HTERT RPE-1 (cell line): ENCODE data around the gene LPIN2.
"Not testable (repeated sequence)": the region's sequence is repeated elsewhere in the genome, so short reads cannot be mapped to it uniquely, and the experiment has no call there.

Experiments used
- in situ Hi-C: fragments of 300-500 bp; cut with MboI; formaldehyde crosslinking; loops from 4 replicates; pipeline ENCODE4 v1.14.3; 2020; ENCODE audit warnings: low sequenced_read_pairs

Gene LPIN2

DNA sequence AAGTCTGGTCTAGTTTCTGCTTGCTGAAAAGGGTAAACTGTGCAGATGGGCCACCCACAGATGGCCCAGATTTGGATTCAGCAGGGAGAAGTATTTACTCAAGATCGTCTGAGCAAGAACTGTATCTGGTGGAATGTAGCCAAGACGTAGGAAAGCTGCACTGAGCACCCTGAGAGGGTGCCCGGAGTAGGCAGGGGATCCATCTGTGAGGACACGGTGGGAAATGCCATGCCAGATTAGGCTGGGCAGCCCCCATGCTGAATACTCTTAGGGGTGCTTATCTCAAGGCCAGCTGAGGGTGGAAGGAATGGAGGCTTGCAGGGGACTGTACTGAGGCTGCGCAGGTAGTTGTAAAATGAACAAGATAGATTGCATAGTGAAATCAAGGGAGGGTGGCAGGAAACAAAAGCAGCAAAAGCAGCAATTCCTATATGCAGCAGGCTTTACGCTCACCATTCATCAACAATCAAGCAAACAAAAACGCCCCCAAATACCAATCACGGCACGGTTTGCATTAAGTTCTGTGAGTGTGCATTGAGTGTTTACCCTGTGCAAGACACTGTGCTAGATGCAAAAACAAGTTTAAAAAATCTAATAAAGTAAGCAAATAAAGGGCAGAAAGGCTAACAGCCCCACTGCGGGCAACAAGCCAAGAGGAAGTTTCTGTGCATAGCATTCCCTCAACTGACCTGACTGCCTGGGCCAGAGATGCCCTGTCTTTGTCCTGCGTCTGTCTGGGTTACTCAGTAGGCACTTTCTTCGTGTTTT lies 32.2 kb upstream of the LPIN2 start:
- in situ Hi-C loops, result no loop called here

DNA sequence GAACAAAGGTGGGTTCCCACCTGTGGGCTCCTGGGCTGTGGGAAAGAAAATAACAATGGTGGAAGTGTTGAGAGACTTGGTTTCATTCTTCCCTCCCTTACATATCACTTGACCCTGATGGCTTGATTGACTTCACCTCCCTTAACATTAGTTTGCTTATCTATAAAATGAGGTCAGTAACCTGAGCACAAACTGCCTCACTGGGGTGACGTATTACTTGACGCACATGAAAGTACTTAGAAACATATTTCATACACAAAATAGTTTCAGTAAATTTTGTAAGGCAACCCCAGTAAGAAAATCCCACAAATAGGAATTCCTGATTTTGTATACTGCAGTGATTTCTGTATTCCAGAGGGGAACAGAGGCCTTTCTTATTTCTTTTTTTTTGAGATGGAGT lies 29.4 kb upstream of the LPIN2 start:
- in situ Hi-C loops, result no loop called here

DNA sequence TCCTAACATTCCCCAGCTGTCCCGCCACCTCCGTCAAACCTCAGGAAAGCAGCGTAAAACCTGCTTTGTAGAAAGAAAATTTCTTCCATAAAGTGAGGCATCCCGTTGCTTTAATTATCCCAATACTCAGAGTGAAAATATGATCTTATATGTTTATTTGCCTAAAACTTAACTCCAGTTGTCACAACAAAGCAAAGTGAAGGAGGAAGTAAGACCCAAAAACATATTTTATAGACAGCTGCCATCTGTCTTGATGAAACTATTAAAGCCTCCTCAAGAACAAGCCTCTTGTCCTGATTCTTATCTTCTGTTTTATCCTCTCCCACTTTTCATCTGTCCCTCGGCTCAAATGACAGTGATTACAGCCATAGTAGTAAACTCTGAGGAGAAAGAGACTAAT lies 28.9 kb upstream of the LPIN2 start:
- in situ Hi-C loops, result no loop called here

DNA sequence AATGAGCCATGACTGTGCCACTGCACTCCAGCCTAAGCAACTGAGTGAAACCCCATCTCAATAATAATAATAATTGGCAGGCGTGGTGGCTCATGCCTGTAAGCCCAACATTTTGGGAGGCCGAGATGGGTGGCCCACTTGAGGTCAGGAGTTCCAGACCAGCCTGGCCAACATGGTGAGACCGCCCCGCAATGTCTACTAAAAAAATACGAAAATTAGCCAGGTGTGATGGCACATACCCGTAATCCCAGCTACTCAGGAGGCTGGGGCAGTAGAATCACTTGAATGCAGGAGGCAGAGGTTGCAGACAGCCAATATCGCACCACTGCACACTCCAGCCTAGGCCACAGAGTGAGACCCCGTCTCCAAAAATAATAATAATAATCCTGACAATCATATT lies 27.9 kb upstream of the LPIN2 start:
- in situ Hi-C loops, result no loop called here

DNA sequence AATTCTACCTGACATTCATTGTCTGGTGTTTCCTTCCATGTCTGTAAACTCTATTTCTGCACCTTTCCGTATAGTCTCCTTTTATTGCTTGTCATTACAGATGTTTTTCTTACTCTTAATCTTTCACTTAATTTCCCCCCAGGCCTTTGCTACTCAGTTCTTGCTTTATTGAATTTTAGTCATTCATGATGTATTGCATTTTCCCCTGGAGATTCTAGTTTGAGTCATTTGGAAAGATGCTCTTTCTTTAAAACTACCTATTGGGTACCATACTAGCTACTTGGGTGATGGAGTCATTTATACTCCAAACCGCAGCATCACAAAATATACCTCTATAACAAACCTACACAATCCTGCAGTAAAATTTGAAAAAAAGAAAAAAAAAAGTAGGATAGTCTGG lies 27.2 kb upstream of the LPIN2 start:
- in situ Hi-C loops, result no loop called here

DNA sequence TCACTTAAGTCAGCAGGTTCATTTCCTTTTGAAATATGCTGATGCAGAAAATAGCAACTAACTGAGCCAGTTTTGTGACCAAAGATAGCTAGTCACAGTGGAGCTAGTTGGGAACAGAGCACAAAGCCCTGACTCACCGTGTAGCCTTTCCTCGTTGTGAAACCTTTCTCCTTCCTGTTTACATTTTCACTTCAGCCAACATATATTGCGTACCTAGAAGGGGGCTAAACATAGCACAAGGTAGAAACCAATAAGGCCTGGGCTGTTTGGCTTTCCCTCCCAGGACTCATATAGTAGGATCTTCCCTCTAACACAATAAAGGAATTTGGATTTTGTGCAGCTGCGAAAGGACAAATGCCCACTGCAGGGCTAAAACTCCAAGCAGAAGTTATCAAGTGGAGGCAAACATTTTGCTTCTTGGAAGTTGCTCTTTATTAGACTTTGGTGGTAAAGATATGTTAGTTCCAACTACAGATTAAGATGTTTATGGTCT lies 24.5 kb upstream of the LPIN2 start:
- in situ Hi-C loops, result no loop called here

DNA sequence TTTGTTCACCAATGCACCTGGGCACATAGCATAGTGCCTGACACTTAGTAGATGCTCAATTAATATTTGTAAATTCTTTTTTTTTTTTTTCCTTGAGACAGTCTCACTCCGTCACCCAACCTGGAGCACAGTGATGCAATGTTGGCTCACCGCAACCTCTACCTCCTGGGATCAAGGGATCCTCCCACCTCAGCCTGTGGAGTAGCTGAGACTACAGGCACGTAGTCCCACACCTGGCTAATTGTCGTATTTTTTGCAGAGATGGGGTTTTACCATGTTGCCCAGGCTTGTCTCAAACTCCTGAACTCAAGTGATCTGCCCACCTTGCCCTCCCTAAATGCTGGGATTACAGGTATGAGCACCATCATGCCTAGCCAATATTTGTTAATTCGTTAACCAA lies 23.2 kb upstream of the LPIN2 start:
- in situ Hi-C loops, result no loop called here

DNA sequence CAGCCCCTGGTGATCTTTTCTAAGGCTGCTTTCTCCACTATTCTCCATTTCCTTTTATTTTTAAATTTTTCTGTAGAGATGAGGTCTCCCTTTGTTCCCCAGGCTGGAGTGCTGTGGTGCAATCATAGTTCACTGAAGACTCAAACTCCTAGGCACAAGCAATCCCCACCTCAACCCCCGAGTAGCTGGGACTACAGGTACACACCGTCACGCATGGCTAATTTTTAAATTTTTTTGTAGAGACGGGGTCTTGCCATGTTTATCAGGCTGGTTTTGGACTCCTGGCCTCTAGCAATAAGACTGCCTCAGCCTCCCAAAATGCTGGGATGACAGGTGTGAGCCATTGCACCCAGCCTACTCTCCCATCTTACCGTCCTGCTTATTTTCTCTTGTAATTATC lies 22.7 kb upstream of the LPIN2 start:
- in situ Hi-C loops, result no loop called here

DNA sequence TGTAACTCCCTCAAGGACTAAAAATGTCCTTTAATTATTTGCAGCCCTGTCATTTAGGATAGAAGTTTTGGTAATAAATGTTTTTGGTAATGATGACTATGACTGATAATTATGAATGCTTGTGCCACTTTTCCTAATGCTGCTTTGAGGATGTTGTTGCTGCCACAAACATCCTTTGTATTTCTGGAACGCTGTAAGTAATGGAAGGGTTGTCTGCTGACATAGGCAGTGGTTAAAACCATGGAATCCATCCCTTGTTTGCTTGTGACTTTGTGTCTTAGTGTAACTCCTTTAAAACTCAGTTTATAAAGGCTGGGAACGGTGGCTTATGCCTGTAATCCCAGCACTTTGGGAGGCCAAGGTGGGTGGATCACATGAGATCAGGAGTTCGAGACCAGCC lies 19.8 kb upstream of the LPIN2 start:
- in situ Hi-C loops, result no loop called here

DNA sequence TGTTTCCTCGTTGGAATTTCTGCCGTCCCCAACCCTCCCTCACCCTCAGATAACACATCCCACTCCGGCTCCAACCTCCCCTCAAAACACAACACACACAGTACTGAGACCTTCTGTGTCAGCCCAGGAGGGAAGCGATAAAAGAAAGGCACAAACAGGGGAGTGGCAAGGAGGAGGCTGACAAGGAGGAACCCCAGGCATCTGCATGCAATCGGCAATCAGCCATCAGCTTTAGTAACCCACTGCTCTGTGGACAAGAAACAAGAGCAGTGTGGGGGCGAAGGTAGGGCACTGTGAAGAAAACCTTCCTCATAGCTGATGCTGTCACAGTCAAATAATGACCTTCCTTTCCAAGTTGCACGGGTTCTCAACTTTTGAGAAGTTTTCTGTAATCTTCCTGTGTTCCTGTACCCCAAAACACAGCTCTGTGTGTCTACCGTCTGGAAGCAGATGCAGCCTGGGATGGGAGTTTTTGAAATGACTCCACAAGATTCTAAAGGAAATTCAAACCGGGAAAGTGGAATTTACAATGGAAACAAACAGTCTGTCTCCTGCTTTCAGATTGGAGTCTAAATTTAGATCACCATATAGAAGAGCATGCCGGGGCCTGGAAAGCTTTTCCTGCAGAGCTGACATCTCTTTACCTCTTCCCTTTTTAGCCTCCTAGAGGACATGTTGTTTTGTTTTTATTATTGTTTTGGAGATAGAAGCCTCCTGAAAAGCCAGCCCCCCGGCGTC lies 16.4 kb upstream of the LPIN2 start:
- in situ Hi-C loops, result no loop called here

DNA sequence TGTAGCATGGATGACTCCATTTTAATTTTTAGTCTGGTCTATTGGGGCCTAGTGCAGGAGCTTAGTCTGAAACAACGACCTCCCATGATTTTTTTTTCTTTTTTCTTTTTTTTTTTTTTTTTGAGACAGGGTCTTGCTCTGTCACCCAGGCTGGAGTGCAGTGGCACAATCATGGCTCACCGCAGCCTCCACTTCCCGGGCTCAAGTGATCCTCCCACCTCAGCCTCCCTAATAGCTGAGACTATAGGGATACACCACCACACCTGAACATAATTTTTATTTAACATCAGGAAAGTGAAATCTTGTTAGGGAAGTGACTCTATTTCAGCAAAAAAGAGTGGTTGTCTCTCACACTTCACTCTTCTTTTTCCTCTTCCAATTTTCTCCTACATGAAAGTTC lies 15.2 kb upstream of the LPIN2 start:
- in situ Hi-C loops, result not testable (repeated sequence)

DNA sequence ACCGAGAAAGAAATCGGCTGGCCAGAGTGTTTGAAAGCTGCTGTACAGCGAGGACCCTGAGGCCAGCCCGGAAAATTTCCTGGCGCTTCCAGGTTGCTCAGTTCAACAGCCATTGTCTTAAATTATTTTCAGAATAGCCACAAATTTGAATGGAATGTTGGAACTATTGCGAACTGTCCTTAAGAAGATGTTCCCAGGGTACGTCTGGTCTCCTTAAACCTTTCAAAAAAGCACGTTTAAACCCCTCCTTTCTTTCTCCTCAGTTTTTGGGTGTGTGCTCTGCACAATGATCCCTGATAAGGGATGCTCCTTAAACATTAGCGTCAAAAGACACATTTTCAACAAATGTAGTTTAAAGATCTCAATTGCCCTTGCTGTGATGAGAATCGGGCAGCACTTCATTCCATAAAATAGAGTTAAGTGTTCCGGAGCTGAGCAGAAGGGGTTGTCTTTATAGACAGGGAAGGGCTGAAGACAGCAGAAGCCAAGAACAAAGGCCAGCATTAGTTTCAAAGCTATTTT lies 14.5 kb upstream of the LPIN2 start:
- in situ Hi-C loops, result no loop called here

DNA sequence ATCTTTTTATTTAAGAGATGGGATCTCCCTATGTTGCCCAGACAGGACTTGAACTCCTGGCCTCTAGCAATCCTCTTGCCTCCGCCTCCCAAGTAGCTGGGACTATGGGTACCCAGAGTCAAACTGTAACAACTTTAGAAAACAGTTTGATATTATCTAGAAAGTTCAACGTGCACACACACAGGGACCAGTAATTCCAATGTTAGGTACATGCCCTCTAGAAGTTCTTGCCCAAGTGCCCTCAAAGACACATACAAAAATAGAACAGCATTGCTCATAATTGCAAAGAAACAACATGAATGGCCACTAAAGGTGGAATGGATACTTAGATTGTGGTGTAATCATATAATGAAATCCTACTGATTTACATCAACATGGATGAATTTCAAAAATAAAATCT lies 12.6 kb upstream of the LPIN2 start:
- in situ Hi-C loops, result no loop called here

DNA sequence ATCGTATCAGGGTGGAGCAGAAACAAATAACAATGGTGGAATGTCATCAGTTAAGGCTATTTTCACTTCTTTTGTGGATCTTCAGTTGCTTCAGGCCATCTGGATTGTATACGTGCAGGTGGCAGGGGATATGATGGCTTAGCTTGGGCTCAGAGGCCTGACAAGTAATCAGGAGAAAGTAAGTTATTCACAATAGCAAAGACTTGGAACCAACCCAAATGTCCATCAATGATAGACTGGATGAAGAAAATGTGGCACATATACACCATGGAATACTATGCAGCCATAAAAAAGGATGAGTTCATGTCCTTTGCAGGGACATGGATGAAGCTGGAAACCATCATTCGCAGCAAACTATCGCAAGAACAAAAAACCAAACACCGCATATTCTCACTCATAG lies 10.7 kb upstream of the LPIN2 start:
- in situ Hi-C loops, result not testable (repeated sequence)

DNA sequence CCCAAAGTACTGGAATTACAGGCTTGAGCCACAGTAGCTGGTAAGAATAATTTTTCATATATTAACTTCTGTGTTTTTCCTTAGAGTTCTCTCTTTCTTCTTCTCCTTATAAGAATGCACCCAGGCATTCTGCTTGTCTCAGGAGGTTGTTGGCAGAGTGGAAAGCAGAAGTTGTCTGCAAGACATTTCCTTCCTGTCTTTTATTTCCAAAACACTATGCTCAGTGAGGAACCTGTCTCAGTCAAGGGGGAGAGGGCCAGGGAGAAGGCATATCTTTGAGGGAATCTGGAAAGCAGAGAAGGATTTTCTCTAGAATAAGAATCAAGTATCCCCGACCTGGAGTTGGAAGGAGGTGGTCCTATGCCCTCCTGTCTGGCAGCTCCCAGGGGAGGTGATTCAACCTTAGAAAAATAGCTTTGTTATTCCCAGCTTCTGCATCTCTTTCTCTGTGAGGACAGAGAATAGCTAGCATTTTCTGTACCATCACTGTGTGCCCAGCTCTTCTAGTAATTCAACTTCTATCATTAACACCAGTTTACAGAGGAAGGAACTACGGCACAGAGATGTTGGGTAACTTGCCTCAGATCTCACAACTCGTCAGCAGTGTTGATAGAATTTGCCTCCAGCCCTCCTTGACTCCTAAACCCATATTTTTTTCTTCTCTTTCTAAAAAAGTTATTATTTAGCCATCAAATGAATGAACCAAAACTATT lies 3.8 kb upstream of the LPIN2 start:
- in situ Hi-C loops, result no loop called here

DNA sequence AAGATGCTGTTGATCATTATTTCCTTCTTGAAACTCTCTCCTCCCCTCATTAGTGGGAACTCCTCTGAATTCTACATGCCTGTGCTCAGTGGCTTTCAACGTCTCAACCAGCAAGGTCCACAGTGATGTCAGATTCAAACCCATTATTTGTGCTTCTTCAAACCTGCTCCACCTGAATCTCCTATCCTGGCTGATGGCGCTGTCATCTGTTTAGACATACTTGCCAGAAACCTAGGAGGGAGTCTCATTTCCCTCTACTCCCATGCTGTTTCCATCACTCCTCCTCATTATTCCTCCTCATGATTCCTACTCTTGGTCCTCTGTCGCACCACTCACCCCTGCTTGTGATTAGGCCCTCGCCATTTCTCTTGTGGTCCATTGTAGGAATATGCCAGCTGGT lies 2.9 kb upstream of the LPIN2 start:
- in situ Hi-C loops, result no loop called here

DNA sequence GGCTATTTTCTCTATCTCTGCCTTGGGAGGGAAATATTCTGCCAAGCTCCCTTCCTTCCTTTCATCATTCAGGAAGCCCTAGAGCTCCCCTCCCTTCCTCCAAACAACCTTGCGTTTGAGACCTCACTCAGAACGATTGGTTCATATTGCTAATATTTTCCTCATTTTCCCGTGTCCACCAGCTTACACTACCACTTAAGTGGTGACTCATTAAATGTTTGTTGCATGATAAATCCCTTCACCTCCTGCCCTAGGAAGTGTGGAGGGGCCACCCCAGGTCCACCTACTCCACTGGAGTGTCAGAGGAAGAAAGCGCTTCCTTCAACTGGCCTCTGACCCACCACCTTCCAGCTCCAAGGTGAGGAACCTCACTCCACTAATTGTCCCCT lies 2.3 kb upstream of the LPIN2 start:
- in situ Hi-C loops, result no loop called here

DNA sequence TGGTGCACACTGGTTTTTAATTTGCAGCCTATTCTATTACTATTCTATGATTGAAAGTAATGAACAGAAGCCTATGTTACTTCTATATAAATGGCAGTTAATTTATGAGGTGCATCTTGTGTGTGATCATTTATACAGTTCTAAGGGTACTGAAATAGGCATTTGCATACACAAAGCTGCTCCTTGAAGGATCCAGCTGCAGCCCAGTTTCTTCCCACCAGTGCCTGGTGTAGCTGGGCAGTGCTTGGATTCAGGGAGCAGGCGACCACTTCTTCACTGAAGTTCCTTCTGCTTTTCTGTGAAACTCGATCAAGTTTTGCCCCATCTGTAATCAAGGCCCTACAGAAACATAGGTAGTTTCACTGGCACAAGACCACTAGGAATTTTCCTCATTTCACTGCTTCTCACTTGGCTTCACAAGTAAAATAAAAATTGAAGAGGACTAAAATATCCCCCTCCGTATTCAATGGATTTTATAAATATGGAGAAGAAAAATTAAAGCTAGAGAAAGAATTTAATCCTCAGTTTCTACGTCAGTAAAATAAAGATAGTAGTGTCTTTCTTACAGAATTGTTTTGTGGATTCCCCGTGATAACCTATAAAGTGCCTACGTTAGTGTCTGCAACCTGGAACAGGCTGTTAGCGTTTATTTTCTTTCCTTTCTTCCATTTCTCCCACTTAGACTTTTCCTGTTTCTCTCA lies 1.7 kb upstream of the LPIN2 start:
- in situ Hi-C loops, result no loop called here

DNA sequence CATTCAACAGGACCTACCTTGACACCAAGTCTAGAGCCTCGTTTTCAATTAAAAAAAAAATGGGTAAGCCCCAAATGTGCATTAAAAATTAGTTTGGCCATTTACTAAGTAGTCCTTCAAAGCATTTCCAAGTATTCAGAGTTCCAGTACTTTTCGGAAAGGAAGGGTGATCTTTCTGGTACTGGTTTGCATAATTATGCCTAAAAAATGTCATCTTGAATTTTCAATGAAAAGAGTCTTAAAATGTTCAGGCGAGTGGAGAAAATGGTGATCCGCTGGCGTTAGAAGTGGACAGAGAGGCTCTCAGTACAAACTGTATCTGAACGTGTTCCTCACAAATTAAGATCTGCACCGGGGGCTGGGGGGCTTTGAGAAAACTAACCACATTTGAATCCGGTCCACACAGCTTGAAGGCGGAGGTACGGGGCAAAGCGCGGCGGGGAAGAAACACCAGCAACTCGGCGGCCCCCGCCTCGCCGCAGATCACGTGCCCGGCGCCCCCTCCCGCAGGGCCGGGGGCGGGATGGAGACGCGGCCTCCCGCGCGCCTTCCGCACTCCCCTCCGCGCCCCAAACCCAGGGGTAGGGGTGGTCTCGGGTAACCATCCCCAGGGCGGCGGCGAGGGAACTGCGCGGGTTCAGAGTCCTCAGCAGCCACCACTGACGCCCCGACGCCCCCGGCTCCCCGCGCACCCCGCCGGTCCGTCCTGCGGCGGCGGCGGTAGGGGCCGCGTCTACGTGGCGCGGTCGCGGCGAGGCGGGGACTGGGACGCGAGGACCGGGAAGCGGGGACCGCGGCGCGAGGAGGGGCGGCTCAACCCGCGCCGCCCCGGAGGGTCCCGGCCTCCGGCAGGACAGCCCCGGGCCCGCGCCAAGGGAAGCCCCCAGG lies 564 bp downstream of the LPIN2 start:
- in situ Hi-C loops, result no loop called here

DNA sequence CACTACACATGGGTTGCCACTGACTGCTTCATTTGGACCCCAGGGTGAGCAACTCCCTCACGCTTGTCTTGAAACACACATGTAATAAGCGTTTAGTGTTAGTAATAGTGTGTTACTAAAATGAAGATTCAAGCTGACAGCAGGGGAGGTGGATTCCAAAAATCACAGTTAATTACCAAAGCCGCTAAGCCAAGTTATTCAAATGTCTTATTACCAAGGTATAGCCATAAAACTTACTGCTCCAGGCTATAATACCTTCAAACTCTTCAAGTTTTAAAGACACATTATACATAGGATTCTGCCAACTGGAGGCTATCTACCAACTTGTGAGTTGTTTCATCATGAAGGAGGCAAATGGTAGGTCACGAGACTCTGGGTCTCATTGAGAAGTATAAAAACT lies 2.9 kb downstream of the LPIN2 start:
- in situ Hi-C loops, result no loop called here
